Endothelial cell of umbilical vein (primary cell): ENCODE data around the gene L3MBTL4. TPM values are rescaled to one million over a fixed set of nuclear protein-coding genes. Genes with fewer than 3 reads are reported as not detected.

Source experiments
- BruUV-seq: library from RNA; stranded (reverse); fragments of 400-500 nt; replicated peaks from 2 replicates; lab custom pipeline; 2021; lab: Mats Ljungman, UMichigan
- CTCF ChIA-PET: fragments of 300-600, 350-600 bp; sonication (Branson Sonifier 250); formaldehyde crosslinking; loops from one replicate; lab custom pipeline; 2021; ENCODE audit warnings: antibody characterized with exemption, inconsistent platforms; lab: Charles Lee
- POLR2A ChIA-PET: fragments of 300-600, 350-600 bp; sonication (Branson Sonifier 250); formaldehyde crosslinking; loops from one replicate; lab custom pipeline; 2021; ENCODE audit warnings: antibody characterized with exemption, inconsistent platforms; lab: Charles Lee
- DNase-seq: peaks from one replicate; pipeline ENCODE4 v3.0.0-alpha.2; 2011; ENCODE audit warnings: low read depth, low spot score
- FAIRE-seq: peaks from 2 replicates; lab custom pipeline; 2011; peaks lifted over from hg19 to GRCh38; lab: Jason Lieb, UNC
- H2AFZ ChIP-seq: 2 replicates; pipeline ENCODE4 v1.6.0; 2012; ENCODE audit warnings: low read depth, low read length, control low read depth, inconsistent platforms
- H3K27ac ChIP-seq: 2 replicates; pipeline ENCODE4 v1.5.1; 2011; ENCODE audit warnings: low read depth, mild to moderate bottlenecking, control low read depth, low read length, moderate library complexity; ENCODE audit not compliant: insufficient read depth
- H3K27me3 ChIP-seq, 2 experiments: 2 replicates each; pipeline versions ENCODE4 v1.6.0 to v1.6.1; 2011; ENCODE audit warnings: low read length in 2 of 2, mixed read lengths in 1 of 2; ENCODE audit not compliant: control insufficient read depth in 2 of 2, insufficient read depth in 2 of 2
- H3K36me3 ChIP-seq, 2 experiments: 2 replicates in 1 of 2; 3 replicates in 1 of 2; pipeline ENCODE4 v1.5.1; 2011; ENCODE audit warnings: low read length in 2 of 2, mild to moderate bottlenecking in 1 of 2, moderate library complexity in 1 of 2; ENCODE audit not compliant: control insufficient read depth in 2 of 2, insufficient read depth in 2 of 2; ENCODE audit errors: extremely low read depth in 1 of 2
- H3K4me1 ChIP-seq: 3 replicates; pipeline ENCODE4 v1.5.1; 2011; ENCODE audit warnings: mild to moderate bottlenecking, low read length; ENCODE audit not compliant: control insufficient read depth, insufficient read depth; ENCODE audit errors: extremely low read depth
- H3K4me2 ChIP-seq: 2 replicates; pipeline ENCODE4 v1.6.1; 2011; ENCODE audit warnings: low read length, control low read depth, mixed read lengths; ENCODE audit not compliant: insufficient read depth
- H3K4me3 ChIP-seq, 3 experiments: fragments of 200-600 bp in 1 of 3; sonication (generic), shearing (Covaris generic) in 1 of 3; replicated peaks in 1 of 3; 2 replicates each; pipeline ENCODE4 v1.5.1; 2011 to 2016; ENCODE audit warnings: control low read depth in 3 of 3, low read length in 3 of 3, mild to moderate bottlenecking in 2 of 3, inconsistent platforms in 1 of 3, low read depth in 1 of 3, moderate library complexity in 1 of 3; ENCODE audit not compliant: insufficient read depth in 1 of 3
- H3K79me2 ChIP-seq: 2 replicates; pipeline ENCODE4 v1.6.0; 2012; ENCODE audit warnings: low read length, inconsistent platforms; ENCODE audit not compliant: control insufficient read depth, insufficient read depth
- H3K9ac ChIP-seq: replicated peaks from 2 replicates; pipeline ENCODE3; 2011; ENCODE audit warnings: low read length, control low read depth; ENCODE audit not compliant: insufficient read depth; ENCODE audit errors: extremely low read depth
- H3K9me1 ChIP-seq: replicated peaks from 3 replicates; pipeline ENCODE4 v1.6.0; 2011; ENCODE audit warnings: mild to moderate bottlenecking, low read length; ENCODE audit not compliant: control insufficient read depth, insufficient read depth; ENCODE audit errors: extremely low read depth
- H3K9me3 ChIP-seq: replicated peaks from 2 replicates; pipeline ENCODE4 v1.5.1; 2012; ENCODE audit warnings: low read length, inconsistent platforms; ENCODE audit not compliant: control insufficient read depth, insufficient read depth
- H4K20me1 ChIP-seq: replicated peaks from 2 replicates; pipeline ENCODE3; 2011; ENCODE audit warnings: mild to moderate bottlenecking, low read length; ENCODE audit not compliant: control insufficient read depth, insufficient read depth; ENCODE audit errors: extremely low read depth
- CTCF ChIP-seq, 2 donors: IDR thresholded peaks; 1 replicate in 1 of 2; 2 replicates in 1 of 2; pipeline ENCODE4 v1.5.1; 2011; ENCODE audit warnings: low read length in 2 of 2, mild to moderate bottlenecking in 2 of 2, moderate library complexity in 2 of 2, control low read depth in 1 of 2, inconsistent platforms in 1 of 2, low read depth in 1 of 2; ENCODE audit not compliant: insufficient read depth in 1 of 2; ENCODE audit errors: extremely low read depth in 1 of 2
- EZH2 ChIP-seq: IDR thresholded peaks from 2 replicates; pipeline ENCODE4 v1.6.1; 2012; ENCODE audit warnings: borderline replicate concordance, low read depth, mild to moderate bottlenecking, moderate library complexity, low read length, inconsistent platforms; ENCODE audit not compliant: severe bottlenecking
- FOS ChIP-seq: IDR thresholded peaks from 2 replicates; pipeline ENCODE4 v1.6.1; 2011; ENCODE audit warnings: mild to moderate bottlenecking, low read length, moderate library complexity, borderline replicate concordance; ENCODE audit not compliant: insufficient read depth
- GATA2 ChIP-seq: IDR thresholded peaks from 2 replicates; pipeline ENCODE4 v1.7.0; 2011; ENCODE audit warnings: low read depth, mild to moderate bottlenecking, moderate library complexity, mixed read lengths, low read length; ENCODE audit not compliant: insufficient read length, insufficient read depth
- JUN ChIP-seq: IDR thresholded peaks from 2 replicates; pipeline ENCODE4 v1.6.1; 2011; ENCODE audit warnings: borderline replicate concordance, low read depth; ENCODE audit not compliant: insufficient read length, insufficient read depth
- MAX ChIP-seq: IDR thresholded peaks from 2 replicates; pipeline ENCODE4 v1.6.1; 2011; ENCODE audit not compliant: insufficient read depth, insufficient read length
- MYC ChIP-seq: IDR thresholded peaks from one replicate; pipeline ENCODE4 v1.6.1; 2011; ENCODE audit warnings: mild to moderate bottlenecking, low read depth, low read length
- POLR2A ChIP-seq: IDR thresholded peaks from 2 replicates; pipeline ENCODE4 v1.6.1; 2012; ENCODE audit warnings: low read depth, mild to moderate bottlenecking, control low read depth, low read length
- POLR2AphosphoS5 ChIP-seq: IDR thresholded peaks from 2 replicates; pipeline ENCODE4 v1.6.1; 2012; ENCODE audit warnings: low read depth, mild to moderate bottlenecking, control low read depth, low read length, moderate library complexity; ENCODE audit not compliant: insufficient read depth
- dilution Hi-C: fragments of 300-500 bp; cut with MboI; formaldehyde crosslinking; loops from one replicate; pipeline ENCODE4 v1.15.0; 2019; ENCODE audit warnings: low sequenced_read_pairs; ENCODE audit not compliant: extremely low pct_ligation_motif_present
- intact Hi-C: fragments of 100-400 bp; cut with micrococcal nuclease; formaldehyde crosslinking; loops from one replicate; pipeline ENCODE4 v1.10.0; 2022
- polyA plus RNA-seq, 4 experiments: library from polyadenylated mRNA; depleted of rRNA in 3 of 4; stranded (reverse) in 3 of 4; unstranded in 1 of 4; fragments of >200 nt; gene quantifications; 2 replicates each; pipeline versions ENCODE4 v1.2.1 to v1.2.3, GENCODE V29; 2011 to 2012; ENCODE audit warnings: missing spikeins in 1 of 4
- total RNA-seq: library from RNA; stranded (reverse); gene quantifications from 2 replicates; pipeline ENCODE4 v1.2.3, GENCODE V29; 2021

The L3MBTL4 gene
- total and polyA plus RNA-seq, 2 donors (not counting 3 experiments of a cell fraction or from before 2014, with no cell fraction given): 0.80 TPM; not detected in 1

GRCh38 chr18:6327895-6328620 lies 86.7 kb downstream of the L3MBTL4 start:
- no peaks in the 10 kb centered on the region for H3K79me2 ChIP-seq
- no peaks in the 10 kb centered on the region for H3K36me3 ChIP-seq
- DNase-seq (no peak), FAIRE-seq (no peak)
- H3K9me3 ChIP-seq: no peaks in the 10 kb centered on the region
- CTCF ChIA-PET: no interaction called here
- no peak for TF ChIP-seq CTCF (IDR thresholded peaks at IDR 0.05; ENCODE audit: extremely low read depth in 1 of 2, insufficient read depth in 1 of 2, low read depth in 1 of 2, low read length in 2 of 2)
- TF ChIP-seq MAX: no peak
- no peak for TF ChIP-seq MYC
- TF ChIP-seq EZH2: no peak
- TF ChIP-seq POLR2AphosphoS5: no peak
- no peak for TF ChIP-seq POLR2A
- no peak for TF ChIP-seq FOS
- no peak for TF ChIP-seq GATA2
- no peak for TF ChIP-seq JUN
- no peaks in the 10 kb centered on the region for H3K4me1 ChIP-seq
- H3K4me2 ChIP-seq: no peak overlapping the region
- no peak overlapping the region for H2AFZ ChIP-seq
- POLR2A ChIA-PET: no interaction called here
- H3K9ac ChIP-seq: no peak overlapping the region
- intact Hi-C loops (no loop called here), dilution Hi-C loops (no loop called here)
- no peaks in the 10 kb centered on the region for H3K9me1 ChIP-seq
- no peaks in the 10 kb centered on the region for H3K27me3 ChIP-seq
- H3K4me3 ChIP-seq: no peak overlapping the region
- no peak overlapping the region for H3K27ac ChIP-seq
- BruUV-seq: no TSS peak
- H4K20me1 ChIP-seq: no peaks in the 10 kb centered on the region
